MM.1S (cell line): ENCODE measurements around the gene AREL1.

Experiments
- EZH2 ChIP-seq: fragments of 300-600 bp; sonication (generic); optimal IDR thresholded peaks from 2 replicates; pipeline ENCODE3; 2017; ENCODE audit warnings: low read depth, mild to moderate bottlenecking, antibody characterized with exemption, low read length, mixed read lengths
- TF ChIP-seq, protein P1 (sequence below): fragments of 300-600 bp; sonication (generic); IDR thresholded peaks from 2 replicates; pipeline ENCODE4 v1.5.1; 2016; ENCODE audit warnings: antibody characterized with exemption, low read length, mixed read lengths

DNA sequence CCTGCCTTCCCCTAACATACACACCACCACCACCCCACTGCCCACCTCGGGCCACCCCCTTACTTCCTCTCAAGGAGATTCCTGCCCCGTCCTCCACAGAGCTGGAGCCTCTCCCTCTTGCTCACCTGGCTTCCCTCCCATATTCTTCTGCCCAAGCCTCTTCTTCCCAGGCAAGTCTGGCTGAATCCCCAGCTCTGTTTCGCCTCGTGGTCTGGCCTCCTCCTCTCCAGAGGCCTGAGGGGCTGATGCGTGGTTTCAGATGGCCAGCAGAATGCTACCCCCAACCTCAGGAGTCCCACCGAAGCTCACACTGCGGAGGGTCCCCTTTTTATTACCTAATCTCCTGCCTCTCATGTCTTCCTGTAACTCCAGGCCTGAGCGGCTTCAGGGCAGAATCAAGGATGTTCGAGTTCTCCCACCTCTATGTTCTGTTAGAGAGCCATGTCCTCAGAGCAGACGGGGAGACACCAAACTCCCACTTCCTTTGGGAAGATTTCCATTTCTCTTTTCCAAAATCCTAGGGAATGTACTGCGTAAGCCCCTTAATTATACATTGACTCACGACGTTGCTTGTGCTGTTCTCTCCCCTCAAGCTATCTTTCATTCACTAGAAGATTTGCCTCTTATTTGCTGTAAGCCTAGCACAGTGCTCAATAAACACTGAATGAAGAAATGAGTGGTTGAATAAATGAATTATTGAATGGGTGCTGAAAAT is 67.0 kb downstream of the AREL1 start:
- no peak for TF ChIP-seq EZH2
- TF ChIP-seq, protein P1, sequence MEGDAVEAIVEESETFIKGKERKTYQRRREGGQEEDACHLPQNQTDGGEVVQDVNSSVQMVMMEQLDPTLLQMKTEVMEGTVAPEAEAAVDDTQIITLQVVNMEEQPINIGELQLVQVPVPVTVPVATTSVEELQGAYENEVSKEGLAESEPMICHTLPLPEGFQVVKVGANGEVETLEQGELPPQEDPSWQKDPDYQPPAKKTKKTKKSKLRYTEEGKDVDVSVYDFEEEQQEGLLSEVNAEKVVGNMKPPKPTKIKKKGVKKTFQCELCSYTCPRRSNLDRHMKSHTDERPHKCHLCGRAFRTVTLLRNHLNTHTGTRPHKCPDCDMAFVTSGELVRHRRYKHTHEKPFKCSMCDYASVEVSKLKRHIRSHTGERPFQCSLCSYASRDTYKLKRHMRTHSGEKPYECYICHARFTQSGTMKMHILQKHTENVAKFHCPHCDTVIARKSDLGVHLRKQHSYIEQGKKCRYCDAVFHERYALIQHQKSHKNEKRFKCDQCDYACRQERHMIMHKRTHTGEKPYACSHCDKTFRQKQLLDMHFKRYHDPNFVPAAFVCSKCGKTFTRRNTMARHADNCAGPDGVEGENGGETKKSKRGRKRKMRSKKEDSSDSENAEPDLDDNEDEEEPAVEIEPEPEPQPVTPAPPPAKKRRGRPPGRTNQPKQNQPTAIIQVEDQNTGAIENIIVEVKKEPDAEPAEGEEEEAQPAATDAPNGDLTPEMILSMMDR: no peak
